Left ventricle myocardium inferior (tissue), 1 donor: ENCODE data around the gene NAMPT. TPM values are rescaled to one million over a fixed set of nuclear protein-coding genes. Genes with fewer than 3 reads are reported as not detected.
A peak's percentile ranks its signal among the peaks of the same experiment; 100 is the strongest.

Source experiments
- DNase-seq: peaks from one replicate; pipeline ENCODE4 v3.0.0-alpha.2; 2020
- H3K27ac ChIP-seq: fragments of 200-600 bp; replicated peaks from 2 replicates; pipeline ENCODE4 v1.8.0; 2021
- H3K27me3 ChIP-seq: fragments of 200-600 bp; 2 replicates; pipeline ENCODE4 v1.8.0; 2021; ENCODE audit warnings: low read depth
- H3K36me3 ChIP-seq: fragments of 200-600 bp; 2 replicates; pipeline ENCODE4 v1.8.0; 2021
- H3K4me1 ChIP-seq: fragments of 200-600 bp; 2 replicates; pipeline ENCODE4 v1.8.0; 2021
- H3K4me3 ChIP-seq: fragments of 200-600 bp; 2 replicates; pipeline ENCODE4 v1.8.0; 2021; ENCODE audit warnings: mild to moderate bottlenecking, moderate library complexity
- H3K9me3 ChIP-seq: fragments of 200-600 bp; replicated peaks from 2 replicates; pipeline ENCODE4 v1.8.0; 2021
- intact Hi-C: fragments of 100-400 bp; cut with micrococcal nuclease; formaldehyde crosslinking; loops from one replicate; pipeline ENCODE4 v1.11.0; 2022
- total RNA-seq: library from RNA; stranded (reverse); fragmentation: NEBNext Ultra II Directional; extraction: Animal tissue kit (Norgen Biotek cat#: 25700); gene quantifications from one replicate; pipeline ENCODE4 v1.2.1, GENCODE V29; 2021
- TF ChIP-seq, protein P1 (sequence below): fragments of 200-600 bp; IDR thresholded peaks from 2 replicates; pipeline ENCODE4 v1.8.0; 2021; ENCODE audit warnings: antibody characterized with exemption, mild to moderate bottlenecking, borderline replicate concordance
- donor health status: DM: no; HTN: yes; CAD: no; lungs with severe emphysema.

NAMPT gene
- total RNA-seq, 1 donor from 2014 or later, result 123 TPM

DNA sequence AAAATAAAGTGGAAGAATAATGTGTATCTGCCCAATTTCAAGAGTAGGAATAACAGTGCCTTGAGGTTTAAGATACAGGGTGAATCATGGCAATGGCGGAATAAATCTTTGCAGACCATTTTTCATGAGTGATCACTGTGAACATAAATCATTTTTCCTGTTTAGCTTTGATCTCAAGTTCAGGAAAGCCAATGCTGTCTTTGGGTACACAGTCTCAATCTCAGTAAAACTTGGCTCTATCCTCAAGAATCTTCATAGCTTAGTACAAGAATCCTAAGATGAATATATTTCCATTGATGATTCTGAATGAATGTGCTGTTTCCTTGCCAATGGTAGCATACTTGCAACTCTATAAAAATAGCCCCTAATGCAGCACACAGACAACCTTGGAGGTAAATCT is 6.8 kb downstream of the NAMPT start:
- Histone ChIP-seq H3K4me1 (peaks cover 69% of the 10 kb centered on the region), H3K27ac (no peak overlapping the region), H3K36me3 (peaks cover 35% of the 10 kb centered on the region), H3K9me3 (no peaks in the 10 kb centered on the region), H3K27me3 (no peaks in the 10 kb centered on the region), H3K4me3 (no peak overlapping the region)
- TF ChIP-seq, protein P1, sequence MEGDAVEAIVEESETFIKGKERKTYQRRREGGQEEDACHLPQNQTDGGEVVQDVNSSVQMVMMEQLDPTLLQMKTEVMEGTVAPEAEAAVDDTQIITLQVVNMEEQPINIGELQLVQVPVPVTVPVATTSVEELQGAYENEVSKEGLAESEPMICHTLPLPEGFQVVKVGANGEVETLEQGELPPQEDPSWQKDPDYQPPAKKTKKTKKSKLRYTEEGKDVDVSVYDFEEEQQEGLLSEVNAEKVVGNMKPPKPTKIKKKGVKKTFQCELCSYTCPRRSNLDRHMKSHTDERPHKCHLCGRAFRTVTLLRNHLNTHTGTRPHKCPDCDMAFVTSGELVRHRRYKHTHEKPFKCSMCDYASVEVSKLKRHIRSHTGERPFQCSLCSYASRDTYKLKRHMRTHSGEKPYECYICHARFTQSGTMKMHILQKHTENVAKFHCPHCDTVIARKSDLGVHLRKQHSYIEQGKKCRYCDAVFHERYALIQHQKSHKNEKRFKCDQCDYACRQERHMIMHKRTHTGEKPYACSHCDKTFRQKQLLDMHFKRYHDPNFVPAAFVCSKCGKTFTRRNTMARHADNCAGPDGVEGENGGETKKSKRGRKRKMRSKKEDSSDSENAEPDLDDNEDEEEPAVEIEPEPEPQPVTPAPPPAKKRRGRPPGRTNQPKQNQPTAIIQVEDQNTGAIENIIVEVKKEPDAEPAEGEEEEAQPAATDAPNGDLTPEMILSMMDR, result no peak
- intact Hi-C loops, result no loop called here
- no peak for DNase-seq

DNA sequence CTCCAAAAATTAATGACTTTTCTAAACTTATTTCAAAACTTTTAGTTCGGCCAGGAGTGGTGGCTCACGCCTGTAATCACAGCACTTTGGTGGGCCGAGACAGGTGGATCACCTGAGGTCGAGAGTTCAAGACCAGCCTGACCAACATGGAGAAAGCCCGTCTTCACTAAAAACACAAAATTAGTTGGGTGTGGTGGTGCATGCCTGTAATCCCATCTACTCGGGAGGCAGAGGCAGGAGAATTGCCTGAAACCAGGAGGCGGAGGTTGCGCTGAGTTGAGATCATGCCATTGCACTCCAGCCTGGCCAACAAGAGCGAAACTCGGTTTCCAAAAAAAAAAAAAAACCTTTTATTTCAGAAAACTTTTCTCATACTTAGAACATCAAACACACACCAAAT is 8.3 kb downstream of the NAMPT start:
- H3K4me1 ChIP-seq, result peaks cover 69% of the 10 kb centered on the region
- H3K9me3 ChIP-seq, result no peaks in the 10 kb centered on the region
- no peak overlapping the region for H3K4me3 ChIP-seq
- no peaks in the 10 kb centered on the region for H3K27me3 ChIP-seq
- TF ChIP-seq, protein P1, result no peak
- no peak overlapping the region for H3K27ac ChIP-seq
- no peak for DNase-seq
- H3K36me3 ChIP-seq, result peaks cover 45% of the 10 kb centered on the region
- intact Hi-C loops, result no loop called here

DNA sequence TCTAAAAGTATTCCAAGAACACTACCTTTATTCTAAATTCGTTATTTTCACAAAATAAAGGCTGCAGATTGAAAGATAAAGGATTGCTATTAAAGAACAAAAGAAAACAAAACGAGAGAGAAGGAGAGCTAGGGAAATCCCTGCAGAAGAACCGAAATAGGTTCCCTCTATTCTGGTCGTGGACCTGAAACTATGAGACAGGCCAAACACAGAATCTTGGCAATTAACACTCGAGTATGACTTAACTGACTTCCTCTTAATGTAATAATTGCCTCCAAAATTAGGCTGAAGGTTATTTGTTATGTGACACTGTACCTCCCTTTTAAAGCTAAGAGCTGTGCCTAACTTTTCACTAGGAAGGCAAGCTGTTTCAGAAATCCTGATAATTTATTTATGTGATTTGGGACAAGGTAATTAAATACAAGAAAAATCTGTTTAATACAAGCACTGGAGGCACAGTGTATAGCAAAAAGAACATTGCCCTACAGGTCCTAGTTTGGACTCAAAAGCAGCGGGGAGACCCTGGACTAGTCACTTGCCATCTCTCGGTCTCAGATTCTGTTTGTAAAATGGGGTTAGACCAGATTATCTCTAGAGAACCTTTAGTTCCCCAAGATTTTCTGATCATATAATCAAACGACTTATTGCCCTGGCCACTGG is 11.6 kb downstream of the NAMPT start:
- no peak for DNase-seq
- Histone ChIP-seq H3K4me3 (no peak overlapping the region), H3K27ac (peak overlapping the region; percentile 62), H3K27me3 (no peaks in the 10 kb centered on the region), H3K4me1 (peaks cover 58% of the 10 kb centered on the region), H3K9me3 (no peaks in the 10 kb centered on the region), H3K36me3 (peaks cover 69% of the 10 kb centered on the region)
- TF ChIP-seq, protein P1, result no peak
- intact Hi-C loops, result no loop called here

DNA sequence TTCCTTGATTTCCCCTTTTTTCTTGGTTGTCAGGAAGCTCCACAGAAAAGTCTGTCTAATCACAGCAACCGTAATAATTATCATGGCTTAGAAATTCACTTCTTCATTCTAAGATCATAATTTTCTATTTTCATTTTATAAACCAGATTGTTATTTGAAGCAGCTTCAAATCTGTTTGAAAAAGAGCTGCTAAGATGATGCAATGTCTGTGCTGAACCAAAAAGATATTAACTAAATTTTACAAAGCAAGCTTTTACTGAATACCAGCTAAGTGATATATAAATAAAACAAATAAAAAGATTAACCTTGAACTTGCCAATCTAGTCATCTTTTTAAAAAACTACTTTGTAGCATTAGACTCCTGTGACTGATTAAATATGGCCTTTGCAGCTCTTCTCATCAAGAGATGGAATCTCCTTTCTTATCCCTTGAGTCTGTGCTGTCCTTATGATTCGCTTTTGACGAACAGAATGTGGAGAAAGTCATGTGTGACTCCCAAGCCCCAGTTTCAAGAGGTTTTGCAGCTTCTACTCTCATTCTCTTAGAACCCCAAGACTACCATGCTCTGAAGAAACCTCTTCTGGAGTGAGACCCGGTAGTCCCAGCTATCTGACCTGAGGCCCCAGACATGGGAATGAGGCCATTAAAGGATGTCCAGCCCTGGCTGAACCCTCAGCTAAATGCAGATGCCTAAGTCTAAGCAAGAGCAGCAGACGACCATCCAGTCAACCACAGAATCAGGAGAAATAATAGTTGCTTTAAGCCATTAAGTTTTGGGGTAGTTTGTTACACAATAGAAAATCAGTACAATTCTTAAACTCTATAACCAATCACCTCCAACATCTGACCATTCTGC is 14.4 kb downstream of the NAMPT start:
- H3K27ac ChIP-seq, result peak overlapping the region; percentile 62
- TF ChIP-seq, protein P1, result no peak

DNA sequence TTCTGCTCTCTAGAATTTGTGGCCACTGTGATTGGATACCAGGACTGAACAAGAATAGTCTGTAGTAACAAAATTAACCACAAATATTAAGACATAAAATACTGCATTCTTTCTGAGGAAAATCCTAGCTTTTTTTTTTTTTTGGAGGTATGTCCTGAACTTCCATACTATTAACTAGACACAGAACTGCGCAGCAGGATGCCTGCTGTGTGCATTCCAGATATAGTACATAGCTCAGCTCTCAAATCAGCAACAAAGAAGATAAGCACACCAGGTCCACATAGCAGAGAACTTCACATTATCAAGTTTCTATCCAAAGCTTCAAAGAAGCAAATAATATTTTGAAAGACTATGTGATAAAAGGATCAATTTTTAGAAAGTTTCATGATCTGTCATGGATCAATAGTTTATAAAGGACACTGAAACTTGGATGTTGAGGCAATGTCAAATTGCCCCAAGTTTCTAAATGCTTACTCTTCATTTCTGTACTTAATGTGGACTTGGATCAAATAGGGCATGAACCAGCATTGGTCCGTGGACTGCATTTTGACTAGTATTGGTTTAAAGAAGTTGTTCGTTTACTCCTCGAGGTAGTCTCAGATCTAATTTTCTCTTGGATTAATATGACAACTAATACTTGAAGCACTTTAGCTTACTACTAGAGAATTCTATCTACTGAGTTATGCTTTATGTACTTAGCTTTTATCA is 15.4 kb downstream of the NAMPT start:
- Histone ChIP-seq H3K4me3 (peak overlapping the region; percentile 20), H3K36me3 (peaks cover 80% of the 10 kb centered on the region), H3K27ac (peak overlapping the region; percentile 62), H3K4me1 (peaks cover 55% of the 10 kb centered on the region), H3K27me3 (no peaks in the 10 kb centered on the region), H3K9me3 (no peaks in the 10 kb centered on the region)
- TF ChIP-seq, protein P1, result no peak
- no peak for DNase-seq
- intact Hi-C loops, result no loop called here

More for the DNA sequence above, 14.4 kb downstream of the NAMPT start:
- DNase-seq, result no peak
- Histone ChIP-seq H3K4me3 (no peak overlapping the region), H3K9me3 (no peaks in the 10 kb centered on the region), H3K27me3 (no peaks in the 10 kb centered on the region), H3K36me3 (peaks cover 80% of the 10 kb centered on the region), H3K4me1 (peaks cover 55% of the 10 kb centered on the region)
- intact Hi-C loops, result no loop called here
